SK-N-SH (cell line): ENCODE data around the gene CDCP1. TPM values are rescaled to one million over a fixed set of nuclear protein-coding genes. Genes with fewer than 3 reads are reported as not detected.

Experiments used
- CTCF ChIA-PET: fragments of 300-600, 350-600 bp; formaldehyde crosslinking; extraction: SDS; loops from one replicate; lab custom pipeline; 2021; lab: Yijun Ruan, JAX
- POLR2A ChIA-PET: fragments of 350-600 bp; sonication (Branson Sonifier 250); formaldehyde crosslinking; extraction: SDS; loops from one replicate; lab custom pipeline; 2020; ENCODE audit warnings: antibody characterized with exemption, inconsistent platforms; lab: Yijun Ruan, JAX
- DNase-seq: peaks from one replicate; pipeline ENCODE4 v3.0.0; 2012
- H2AFZ ChIP-seq: fragments of 200-600 bp; sonication (generic); 2 replicates; pipeline ENCODE4 v1.8.1; 2016; ENCODE audit warnings: antibody characterized with exemption, mild to moderate bottlenecking, low read depth
- H3F3A ChIP-seq: fragments of 200-600 bp; sonication (generic); replicated peaks from 2 replicates; pipeline ENCODE3; 2016; ENCODE audit warnings: antibody characterized with exemption, mild to moderate bottlenecking; ENCODE audit not compliant: insufficient read depth
- H3K27ac ChIP-seq, 2 experiments: fragments of 200-500 bp in 1 of 2; fragments of 200-600 bp in 1 of 2; sonication (Bioruptor generic) in 1 of 2; sonication (generic), shearing (Covaris generic) in 1 of 2; 2 replicates each; pipeline versions ENCODE4 v1.5.1 to v1.6.1; 2014 to 2016; ENCODE audit warnings: low read depth in 2 of 2, inconsistent platforms in 1 of 2, low read length in 1 of 2, mild to moderate bottlenecking in 1 of 2, mixed read lengths in 1 of 2
- H3K27me3 ChIP-seq: fragments of 200-600 bp; sonication (generic), shearing (Covaris generic); 2 replicates; pipeline ENCODE4 v1.6.1; 2016; ENCODE audit warnings: mixed run types; ENCODE audit not compliant: insufficient read depth
- H3K36me3 ChIP-seq, 2 experiments: fragments of 200-500 bp in 1 of 2; fragments of 200-600 bp in 1 of 2; sonication (Bioruptor generic) in 1 of 2; sonication (generic) in 1 of 2; replicated peaks in 1 of 2; 2 replicates each; pipeline versions ENCODE3 to v1.5.1; 2014 to 2016; ENCODE audit warnings: low read length in 1 of 2, mild to moderate bottlenecking in 1 of 2; ENCODE audit not compliant: insufficient read depth in 2 of 2, control insufficient read depth in 1 of 2
- H3K4me1 ChIP-seq, 2 experiments: fragments of 200-500 bp in 1 of 2; fragments of 200-600 bp in 1 of 2; sonication (Bioruptor generic) in 1 of 2; sonication (generic), shearing (Covaris generic) in 1 of 2; 2 replicates each; pipeline versions ENCODE4 v1.5.1 to v1.6.1; 2014 to 2016; ENCODE audit warnings: low read depth in 1 of 2, low read length in 1 of 2, mixed run types in 1 of 2; ENCODE audit not compliant: insufficient read depth in 2 of 2, control insufficient read depth in 1 of 2
- H3K4me2 ChIP-seq: fragments of 200-600 bp; sonication (generic), shearing (Covaris generic); 2 replicates; pipeline ENCODE4 v1.6.1; 2017; ENCODE audit warnings: mixed run types
- H3K4me3 ChIP-seq, 2 experiments: fragments of 200-500 bp in 1 of 2; fragments of 200-600 bp in 1 of 2; sonication (Bioruptor generic) in 1 of 2; sonication (generic), shearing (Covaris generic) in 1 of 2; 2 replicates each; pipeline versions ENCODE4 v1.5.1 to v1.8.1; 2014 to 2016; ENCODE audit warnings: low read depth in 2 of 2, inconsistent platforms in 1 of 2, low read length in 1 of 2, mild to moderate bottlenecking in 1 of 2, mixed read lengths in 1 of 2, moderate library complexity in 1 of 2
- H3K79me2 ChIP-seq: fragments of 200-600 bp; sonication (generic); 2 replicates; pipeline ENCODE4 v1.8.1; 2017; ENCODE audit warnings: mild to moderate bottlenecking; ENCODE audit not compliant: insufficient read depth
- H3K9ac ChIP-seq: fragments of 200-600 bp; sonication (generic); 2 replicates; pipeline ENCODE4 v1.6.1; 2017; ENCODE audit warnings: mixed run types
- H3K9me2 ChIP-seq: fragments of 200-600 bp; sonication (generic); 2 replicates; pipeline ENCODE4 v1.6.1; 2017; ENCODE audit warnings: mixed run types
- H3K9me3 ChIP-seq: fragments of 200-600 bp; sonication (generic); 2 replicates; pipeline ENCODE4 v1.6.1; 2017; ENCODE audit warnings: mixed run types, mild to moderate bottlenecking, moderate library complexity
- H4K20me1 ChIP-seq: fragments of 200-600 bp; sonication (generic); 2 replicates; pipeline ENCODE4 v1.6.1; 2017; ENCODE audit warnings: mild to moderate bottlenecking, mixed run types; ENCODE audit not compliant: insufficient read depth
- CHD2 ChIP-seq: fragments of 150-350 bp; IDR thresholded peaks from 2 replicates; pipeline ENCODE4 v1.6.1; 2018; ENCODE audit warnings: low read length; ENCODE audit not compliant: partially characterized antibody
- ELF1 ChIP-seq: IDR thresholded peaks from 2 replicates; pipeline ENCODE4 v1.4.0; 2012
- EP300 ChIP-seq, 2 experiments: IDR thresholded peaks; 2 replicates each; pipeline versions ENCODE4 v1.4.0 to v1.6.1; 2012; ENCODE audit warnings: borderline replicate concordance in 1 of 2, low read depth in 1 of 2, low read length in 1 of 2
- EZH2phosphoT487 ChIP-seq: fragments of 200-600 bp; sonication (generic); IDR thresholded peaks from 2 replicates; pipeline ENCODE4 v1.6.1; 2017; ENCODE audit warnings: low read depth, mixed run types, mild to moderate bottlenecking, antibody characterized with exemption, moderate library complexity, borderline replicate concordance
- FOSL2 ChIP-seq: IDR thresholded peaks from 2 replicates; pipeline ENCODE4 v1.4.0; 2012; ENCODE audit warnings: low read depth, mild to moderate bottlenecking, moderate library complexity, borderline replicate concordance
- GATA2 ChIP-seq: sonication (generic); formaldehyde crosslinking; IDR thresholded peaks from 2 replicates; pipeline ENCODE4 v1.5.0; 2020; ENCODE audit warnings: mild to moderate bottlenecking, missing genetic modification reagents
- JUND ChIP-seq: IDR thresholded peaks from 2 replicates; pipeline ENCODE4 v1.4.0; 2012
- NFIC ChIP-seq: IDR thresholded peaks from 2 replicates; pipeline ENCODE4 v1.4.0; 2012; ENCODE audit warnings: borderline replicate concordance
- NRF1 ChIP-seq: IDR thresholded peaks from 2 replicates; pipeline ENCODE4 v1.6.1; 2012; ENCODE audit warnings: low read depth, mild to moderate bottlenecking, low read length
- RAD21 ChIP-seq: IDR thresholded peaks from 2 replicates; pipeline ENCODE4 v1.6.1; 2012; ENCODE audit warnings: mild to moderate bottlenecking, low read length
- RCOR1 ChIP-seq: fragments of 150-350 bp; IDR thresholded peaks from 2 replicates; pipeline ENCODE4 v1.6.1; 2017; ENCODE audit warnings: antibody characterized with exemption, low read length
- RFX5 ChIP-seq: IDR thresholded peaks from 2 replicates; pipeline ENCODE4 v1.6.1; 2012; ENCODE audit warnings: mild to moderate bottlenecking, improper control_type of control experiment, low read length
- RXRA ChIP-seq: IDR thresholded peaks from 2 replicates; pipeline ENCODE4 v1.4.0; 2012; ENCODE audit warnings: low read depth, mild to moderate bottlenecking, borderline replicate concordance
- SIN3A ChIP-seq: IDR thresholded peaks from 2 replicates; pipeline ENCODE4 v1.6.1; 2012; ENCODE audit warnings: low read depth, mild to moderate bottlenecking, low read length, moderate library complexity, borderline replicate concordance
- SMC3 ChIP-seq: IDR thresholded peaks from 2 replicates; pipeline ENCODE4 v1.6.1; 2012; ENCODE audit warnings: low read depth, low read length, improper control_type of control experiment
- TAF1 ChIP-seq: IDR thresholded peaks from 2 replicates; pipeline ENCODE4 v1.6.1; 2012; ENCODE audit warnings: low read depth, mild to moderate bottlenecking, low read length, moderate library complexity, borderline replicate concordance
- TEAD4 ChIP-seq: IDR thresholded peaks from 2 replicates; pipeline ENCODE4 v1.4.0; 2012; ENCODE audit warnings: mild to moderate bottlenecking, borderline replicate concordance; ENCODE audit not compliant: insufficient read depth
- YY1 ChIP-seq: IDR thresholded peaks from 2 replicates; pipeline ENCODE4 v1.4.0; 2012; ENCODE audit warnings: low read depth, mild to moderate bottlenecking
- WGBS: methylation state at CpG from one replicate; pipeline ENCODE4 v1.1.6; 2017; ENCODE audit warnings: low lambda C conversion rate; 5-methylcytosine and 5-hydroxymethylcytosine counted together
- polyA plus RNA-seq, 3 experiments: library from polyadenylated mRNA; depleted of rRNA; stranded (reverse); fragments of >200 nt; gene quantifications; 2 replicates each; pipeline ENCODE4 v1.2.3, GENCODE V29; 2012
- TF ChIP-seq, protein P1 (sequence below): fragments of 200-600 bp; sonication (generic); IDR thresholded peaks from 2 replicates; pipeline ENCODE4 v1.6.1; 2017; ENCODE audit warnings: antibody characterized with exemption, mild to moderate bottlenecking, moderate library complexity
- TF ChIP-seq, protein P2 (sequence below): IDR thresholded peaks from 2 replicates; pipeline ENCODE4 v1.4.0; 2012; ENCODE audit warnings: low read depth, borderline replicate concordance
- TF ChIP-seq, protein P3 (sequence below): IDR thresholded peaks from 2 replicates; pipeline ENCODE4 v1.6.1; 2012; ENCODE audit warnings: mild to moderate bottlenecking, low read depth, low read length, moderate library complexity
- TF ChIP-seq, protein P4 (sequence below): fragments of 150-350 bp; IDR thresholded peaks from 2 replicates; pipeline ENCODE4 v1.6.1; 2017; ENCODE audit warnings: antibody characterized with exemption, low read length, low read depth, borderline replicate concordance

Gene CDCP1
- polyA plus RNA-seq, 1 of the 3 experiments (the other 2 are of a cell fraction) = 3.6 TPM

DNA sequence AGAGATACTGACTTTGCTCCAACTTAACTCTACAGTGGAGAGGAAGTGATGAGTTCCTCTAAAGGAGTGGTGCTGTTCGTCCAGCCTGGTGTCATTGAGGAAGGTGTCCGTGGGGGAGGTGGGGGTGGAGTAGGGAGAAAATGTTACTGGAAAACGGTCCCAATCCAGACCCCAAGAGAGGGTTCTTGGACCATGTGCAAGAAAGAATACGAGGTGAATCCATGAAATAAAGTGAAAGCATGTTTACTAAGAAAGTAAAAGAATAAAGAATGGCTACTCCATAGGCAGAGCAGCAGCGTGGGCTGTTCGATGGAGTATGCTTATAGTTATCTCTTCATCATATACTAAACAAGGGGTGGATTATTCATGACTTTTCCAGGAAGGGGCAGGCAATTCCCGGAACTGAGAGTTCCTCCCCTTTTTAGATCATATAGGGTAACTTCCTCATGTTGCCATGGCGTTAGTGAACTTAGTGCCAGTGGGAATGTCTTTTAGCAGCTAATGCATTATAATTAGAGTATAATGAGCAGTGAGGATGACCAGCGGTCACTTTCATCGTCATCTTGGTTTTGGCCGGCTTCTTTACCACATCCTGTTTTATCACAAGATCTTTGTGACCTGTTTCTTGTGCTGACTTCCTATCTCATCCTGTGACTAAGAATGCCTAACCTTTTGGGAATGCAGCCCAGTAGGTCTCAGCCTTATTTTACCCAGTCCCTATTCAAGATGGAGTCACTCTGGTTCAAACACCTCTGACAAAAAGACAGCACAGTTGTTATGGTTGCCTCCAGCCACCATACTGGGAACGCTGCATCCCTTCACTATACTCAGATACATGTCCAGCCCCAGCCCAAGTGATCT is 81.4 kb downstream of the CDCP1 start:
- Histone ChIP-seq H3K9ac (peak overlapping the region; percentile 65), H3K27me3 (no peaks in the 10 kb centered on the region), H3K27ac (peak overlapping the region in 1 of 2 experiments; percentile 87), H3K4me3 (no peak overlapping the region; a peak in 1 of 4 replicates), H3K4me1 (peaks cover 5 to 21% of the 10 kb centered on the region in 2 experiments), H3K4me2 (peak overlapping the region; percentile 68), H3K9me2 (no peaks in the 10 kb centered on the region), H3K79me2 (no peaks in the 10 kb centered on the region), H3F3A (peaks cover 16% of the 10 kb centered on the region), H2AFZ (peak overlapping the region; percentile 65), H4K20me1 (no peaks in the 10 kb centered on the region), H3K36me3 (no peaks in the 10 kb centered on the region), H3K9me3 (no peaks in the 10 kb centered on the region)
- no peak for DNase-seq
- WGBS = 19% methylated on average over 11 of the region's 12 CpGs
- CTCF ChIA-PET = interaction anchor here (1.9 kb wide), 1 partner anchor 23 kb away, joined by 6 read pairs; no protein-coding TSS in a partner anchor
- POLR2A ChIA-PET = no interaction called here
- TF ChIP-seq SIN3A (no peak), EP300 (IDR thresholded peaks at IDR 0.05; ENCODE audit: borderline replicate concordance in 1 of 2, low read depth in 1 of 2, low read length in 1 of 2) (peak in 1 of 2 experiments; percentile 93; a peak in 2 of 4 replicates), JUND (peak; percentile 91), GATA2 (CRISPR knock-in tag) (no peak), TAF1 (no peak), RAD21 (no peak), NFIC (peak; percentile 94), CHD2 (no peak), NRF1 (no peak), SMC3 (no peak), RCOR1 (no peak), RFX5 (no peak), RXRA (peak; percentile 94), ELF1 (0 out of 2 replicates have a peak, but pooled peaks have one; percentile 34), YY1 (peak; percentile 88), FOSL2 (peak; percentile 78), TEAD4 (peak; percentile 84; the same call in 1 of the 2 replicates), EZH2phosphoT487 (no peak)
- TF ChIP-seq, protein P1, sequence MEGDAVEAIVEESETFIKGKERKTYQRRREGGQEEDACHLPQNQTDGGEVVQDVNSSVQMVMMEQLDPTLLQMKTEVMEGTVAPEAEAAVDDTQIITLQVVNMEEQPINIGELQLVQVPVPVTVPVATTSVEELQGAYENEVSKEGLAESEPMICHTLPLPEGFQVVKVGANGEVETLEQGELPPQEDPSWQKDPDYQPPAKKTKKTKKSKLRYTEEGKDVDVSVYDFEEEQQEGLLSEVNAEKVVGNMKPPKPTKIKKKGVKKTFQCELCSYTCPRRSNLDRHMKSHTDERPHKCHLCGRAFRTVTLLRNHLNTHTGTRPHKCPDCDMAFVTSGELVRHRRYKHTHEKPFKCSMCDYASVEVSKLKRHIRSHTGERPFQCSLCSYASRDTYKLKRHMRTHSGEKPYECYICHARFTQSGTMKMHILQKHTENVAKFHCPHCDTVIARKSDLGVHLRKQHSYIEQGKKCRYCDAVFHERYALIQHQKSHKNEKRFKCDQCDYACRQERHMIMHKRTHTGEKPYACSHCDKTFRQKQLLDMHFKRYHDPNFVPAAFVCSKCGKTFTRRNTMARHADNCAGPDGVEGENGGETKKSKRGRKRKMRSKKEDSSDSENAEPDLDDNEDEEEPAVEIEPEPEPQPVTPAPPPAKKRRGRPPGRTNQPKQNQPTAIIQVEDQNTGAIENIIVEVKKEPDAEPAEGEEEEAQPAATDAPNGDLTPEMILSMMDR = no peak
- TF ChIP-seq, protein P2, sequence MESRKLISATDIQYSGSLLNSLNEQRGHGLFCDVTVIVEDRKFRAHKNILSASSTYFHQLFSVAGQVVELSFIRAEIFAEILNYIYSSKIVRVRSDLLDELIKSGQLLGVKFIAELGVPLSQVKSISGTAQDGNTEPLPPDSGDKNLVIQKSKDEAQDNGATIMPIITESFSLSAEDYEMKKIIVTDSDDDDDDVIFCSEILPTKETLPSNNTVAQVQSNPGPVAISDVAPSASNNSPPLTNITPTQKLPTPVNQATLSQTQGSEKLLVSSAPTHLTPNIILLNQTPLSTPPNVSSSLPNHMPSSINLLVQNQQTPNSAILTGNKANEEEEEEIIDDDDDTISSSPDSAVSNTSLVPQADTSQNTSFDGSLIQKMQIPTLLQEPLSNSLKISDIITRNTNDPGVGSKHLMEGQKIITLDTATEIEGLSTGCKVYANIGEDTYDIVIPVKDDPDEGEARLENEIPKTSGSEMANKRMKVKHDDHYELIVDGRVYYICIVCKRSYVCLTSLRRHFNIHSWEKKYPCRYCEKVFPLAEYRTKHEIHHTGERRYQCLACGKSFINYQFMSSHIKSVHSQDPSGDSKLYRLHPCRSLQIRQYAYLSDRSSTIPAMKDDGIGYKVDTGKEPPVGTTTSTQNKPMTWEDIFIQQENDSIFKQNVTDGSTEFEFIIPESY = peak; percentile 57; the same call in 1 of the 2 replicates
- TF ChIP-seq, protein P3, sequence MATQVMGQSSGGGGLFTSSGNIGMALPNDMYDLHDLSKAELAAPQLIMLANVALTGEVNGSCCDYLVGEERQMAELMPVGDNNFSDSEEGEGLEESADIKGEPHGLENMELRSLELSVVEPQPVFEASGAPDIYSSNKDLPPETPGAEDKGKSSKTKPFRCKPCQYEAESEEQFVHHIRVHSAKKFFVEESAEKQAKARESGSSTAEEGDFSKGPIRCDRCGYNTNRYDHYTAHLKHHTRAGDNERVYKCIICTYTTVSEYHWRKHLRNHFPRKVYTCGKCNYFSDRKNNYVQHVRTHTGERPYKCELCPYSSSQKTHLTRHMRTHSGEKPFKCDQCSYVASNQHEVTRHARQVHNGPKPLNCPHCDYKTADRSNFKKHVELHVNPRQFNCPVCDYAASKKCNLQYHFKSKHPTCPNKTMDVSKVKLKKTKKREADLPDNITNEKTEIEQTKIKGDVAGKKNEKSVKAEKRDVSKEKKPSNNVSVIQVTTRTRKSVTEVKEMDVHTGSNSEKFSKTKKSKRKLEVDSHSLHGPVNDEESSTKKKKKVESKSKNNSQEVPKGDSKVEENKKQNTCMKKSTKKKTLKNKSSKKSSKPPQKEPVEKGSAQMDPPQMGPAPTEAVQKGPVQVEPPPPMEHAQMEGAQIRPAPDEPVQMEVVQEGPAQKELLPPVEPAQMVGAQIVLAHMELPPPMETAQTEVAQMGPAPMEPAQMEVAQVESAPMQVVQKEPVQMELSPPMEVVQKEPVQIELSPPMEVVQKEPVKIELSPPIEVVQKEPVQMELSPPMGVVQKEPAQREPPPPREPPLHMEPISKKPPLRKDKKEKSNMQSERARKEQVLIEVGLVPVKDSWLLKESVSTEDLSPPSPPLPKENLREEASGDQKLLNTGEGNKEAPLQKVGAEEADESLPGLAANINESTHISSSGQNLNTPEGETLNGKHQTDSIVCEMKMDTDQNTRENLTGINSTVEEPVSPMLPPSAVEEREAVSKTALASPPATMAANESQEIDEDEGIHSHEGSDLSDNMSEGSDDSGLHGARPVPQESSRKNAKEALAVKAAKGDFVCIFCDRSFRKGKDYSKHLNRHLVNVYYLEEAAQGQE = no peak
- TF ChIP-seq, protein P4, sequence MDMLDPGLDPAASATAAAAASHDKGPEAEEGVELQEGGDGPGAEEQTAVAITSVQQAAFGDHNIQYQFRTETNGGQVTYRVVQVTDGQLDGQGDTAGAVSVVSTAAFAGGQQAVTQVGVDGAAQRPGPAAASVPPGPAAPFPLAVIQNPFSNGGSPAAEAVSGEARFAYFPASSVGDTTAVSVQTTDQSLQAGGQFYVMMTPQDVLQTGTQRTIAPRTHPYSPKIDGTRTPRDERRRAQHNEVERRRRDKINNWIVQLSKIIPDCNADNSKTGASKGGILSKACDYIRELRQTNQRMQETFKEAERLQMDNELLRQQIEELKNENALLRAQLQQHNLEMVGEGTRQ = no peak
